Activated T-cell treated with anti-CD3 and anti-CD28 coated beads, Interleukin-2, amount 50 U/mL, for 72 hours (primary cell): ENCODE measurements around the gene NCOA7. TPM values are rescaled to one million over a fixed set of nuclear protein-coding genes. Genes with fewer than 3 reads are reported as not detected.

Source experiments
- ATAC-seq, 2 donors: fragments of 150-1000 bp; cut with Tn5 transposase; replicated peaks in 1 of 2; 2 replicates each; pipeline ENCODE4 v1.10.0; 2021; ENCODE audit warnings: moderate library complexity in 2 of 2, mild to moderate bottlenecking in 1 of 2
- DNase-seq, 2 donors: peaks; one replicate each; pipeline ENCODE4 v3.0.0; 2021 to 2022; ENCODE audit warnings: mixed read lengths in 1 of 2
- H3K27ac Mint-ChIP-seq: one replicate; pipeline ENCODE4 v1.8.0; 2022; ENCODE audit warnings: mild to moderate bottlenecking, moderate library complexity, mixed read lengths
- H3K27me3 Mint-ChIP-seq: one replicate; pipeline ENCODE4 v1.8.0; 2022; ENCODE audit warnings: low read depth, mixed read lengths
- H3K36me3 Mint-ChIP-seq, 2 donors: one replicate each; pipeline ENCODE4 v1.8.0; 2022; ENCODE audit warnings: mixed read lengths in 2 of 2, mild to moderate bottlenecking in 1 of 2; ENCODE audit not compliant: insufficient read depth in 2 of 2
- H3K4me1 Mint-ChIP-seq: one replicate; pipeline ENCODE4 v1.8.0; 2022; ENCODE audit warnings: low read depth, mixed read lengths
- H3K4me3 Mint-ChIP-seq, 2 donors: one replicate each; pipeline ENCODE4 v1.8.0; 2022; ENCODE audit warnings: mild to moderate bottlenecking in 2 of 2, mixed read lengths in 2 of 2, moderate library complexity in 2 of 2
- H3K9me3 Mint-ChIP-seq, 2 donors: one replicate each; pipeline ENCODE4 v1.8.0; 2022; ENCODE audit warnings: mixed read lengths in 2 of 2
- total RNA-seq, 2 donors: library from RNA; stranded (reverse); gene quantifications; one replicate each; pipeline ENCODE4 v1.2.3, GENCODE V29; 2022

The NCOA7 gene
- total RNA-seq, 2 donors from 2014 or later: 59.6 to 69.1 TPM

DNA sequence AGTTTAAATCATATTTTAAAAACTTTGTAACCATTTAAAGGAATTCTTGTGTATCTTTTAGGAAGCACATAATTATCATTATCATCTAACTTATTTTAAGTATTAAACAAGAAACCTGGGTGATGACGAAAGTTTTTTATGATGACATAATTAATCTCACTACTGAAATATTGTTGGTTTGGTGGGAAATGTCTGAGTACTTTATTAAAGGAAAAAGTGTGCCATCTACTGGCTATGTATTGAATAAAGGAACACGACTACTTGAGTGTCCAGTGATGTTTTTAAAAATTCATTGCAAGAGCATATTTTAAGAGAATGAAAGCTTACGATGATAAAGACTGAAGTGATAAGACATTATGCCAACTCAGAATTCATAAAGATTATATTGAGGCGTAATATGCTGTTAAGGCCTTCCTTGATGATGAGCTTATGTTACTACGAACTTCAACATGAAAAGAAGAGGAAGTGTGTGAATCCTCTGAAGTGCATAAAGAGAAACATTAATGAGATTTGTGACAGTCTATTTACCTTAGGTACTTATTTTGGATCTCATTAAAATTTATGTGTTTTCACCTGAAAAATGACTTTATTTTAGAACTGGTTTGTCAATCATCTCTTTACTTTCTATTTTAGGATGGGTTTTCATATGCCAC, 183.6 kb downstream of the NCOA7 start:
- DNase-seq: no peak
- peaks cover 0 to 2% of the 10 kb centered on the region in 2 donors for H3K36me3 Mint-ChIP-seq
- no peaks in the 10 kb centered on the region for H3K27me3 Mint-ChIP-seq
- H3K4me1 Mint-ChIP-seq: peaks cover 6% of the 10 kb centered on the region
- H3K4me3 Mint-ChIP-seq: peak overlapping the region in 1 of 2 donors; percentile 67
- no peaks in the 10 kb centered on the region for H3K9me3 Mint-ChIP-seq
- H3K27ac Mint-ChIP-seq: peak overlapping the region; percentile 89
- peak; percentile 53 to 60 for ATAC-seq

DNA sequence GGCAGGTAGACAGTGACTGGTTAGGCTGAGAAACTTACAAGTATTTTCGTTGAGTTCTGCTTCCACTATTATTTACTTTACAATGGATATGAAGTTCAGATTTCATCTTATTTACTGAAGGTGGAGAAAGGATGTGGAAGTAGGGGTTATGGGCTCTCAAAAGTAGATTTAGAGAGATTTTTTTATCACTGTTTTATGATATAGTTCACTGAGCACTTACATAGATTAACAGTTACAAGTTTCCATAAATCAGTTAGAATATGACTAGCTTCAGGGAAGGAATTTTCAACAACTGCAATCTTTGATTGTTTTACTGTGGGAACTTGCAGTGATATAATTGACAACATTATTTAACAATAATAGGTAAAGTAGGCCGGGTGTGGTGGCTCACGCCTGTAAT, 188.3 kb downstream of the NCOA7 start:
- H3K27ac Mint-ChIP-seq: no peak overlapping the region
- H3K36me3 Mint-ChIP-seq: peaks cover 0 to 2% of the 10 kb centered on the region in 2 donors
- no peaks in the 10 kb centered on the region for H3K27me3 Mint-ChIP-seq
- peaks cover 6% of the 10 kb centered on the region for H3K4me1 Mint-ChIP-seq
- ATAC-seq (no peak), DNase-seq (no peak)
- no peaks in the 10 kb centered on the region for H3K9me3 Mint-ChIP-seq
- no peak overlapping the region for H3K4me3 Mint-ChIP-seq

Other genes starting within 250 kb of the NCOA7 start
- gene HEY2, start 41.3 kb upstream of the NCOA7 start, total RNA-seq: under 1 TPM in 1 of 2 donors, not detected in 1; 0.12 TPM
- gene HINT3, start 165.8 kb downstream of the NCOA7 start, total RNA-seq: 10 to 100 TPM; 15.2 to 19.3 TPM
- gene TRMT11, start 195.6 kb downstream of the NCOA7 start, total RNA-seq: 10 to 100 TPM; 29.1 to 29.9 TPM